Heart left ventricle (tissue), 13 donors: ENCODE measurements around the gene BARX1.

Experiments
- POLR2A ChIP-seq, 2 donors: fragments of 450-650 bp; IDR thresholded peaks; one replicate each; pipeline ENCODE4 v1.6.1; 2017; ENCODE audit warnings: antibody characterized with exemption in 2 of 2, mild to moderate bottlenecking in 2 of 2, moderate library complexity in 2 of 2
- TF ChIP-seq, protein P1 (sequence below), 12 donors: fragments of 200-600 bp; sonication (generic) in 4 of 12; IDR thresholded peaks; one replicate each; pipeline versions ENCODE4 v1.5.0 to v1.8.0; 2018 to 2022; ENCODE audit warnings: antibody characterized with exemption in 12 of 12, mild to moderate bottlenecking in 5 of 12
- donor health status: ischemic (EF 13 %, LVEDD 7.1; RV severe dilation, severe dysfunction).
- donor health status: DM: no; HTN: yes; CAD: no.
- donor health status: DM: no; HTN: no; CAD: no.
- donor health status: ischemic (EF 25% LVEDD 6.9; RV normal size, moderate dysfunction).
- donor health status: ischemic (EF 25% LVEDD 5.7; RV mildly dilated, moderate dysfunction).
- donor health status: ischemic (EF 35%, LVEDD 5.7; RV mildly dilated, moderate dysfunction).
- donor health status: nonischemic (EF 11% LVEDD 7.7; RV severe dilation, severe dysfunction).
- donor health status: DM: yes; HTN: yes; CAD: no.
- donor health status: PGD.
- donor health status: ischemic (EF 29% LVEDD 5.4; RV normal size, mild dysfunction).
- donor health status: nonischemic (EF 23%, LVEDD 6.1; RV moderate dilation, normal function).

DNA sequence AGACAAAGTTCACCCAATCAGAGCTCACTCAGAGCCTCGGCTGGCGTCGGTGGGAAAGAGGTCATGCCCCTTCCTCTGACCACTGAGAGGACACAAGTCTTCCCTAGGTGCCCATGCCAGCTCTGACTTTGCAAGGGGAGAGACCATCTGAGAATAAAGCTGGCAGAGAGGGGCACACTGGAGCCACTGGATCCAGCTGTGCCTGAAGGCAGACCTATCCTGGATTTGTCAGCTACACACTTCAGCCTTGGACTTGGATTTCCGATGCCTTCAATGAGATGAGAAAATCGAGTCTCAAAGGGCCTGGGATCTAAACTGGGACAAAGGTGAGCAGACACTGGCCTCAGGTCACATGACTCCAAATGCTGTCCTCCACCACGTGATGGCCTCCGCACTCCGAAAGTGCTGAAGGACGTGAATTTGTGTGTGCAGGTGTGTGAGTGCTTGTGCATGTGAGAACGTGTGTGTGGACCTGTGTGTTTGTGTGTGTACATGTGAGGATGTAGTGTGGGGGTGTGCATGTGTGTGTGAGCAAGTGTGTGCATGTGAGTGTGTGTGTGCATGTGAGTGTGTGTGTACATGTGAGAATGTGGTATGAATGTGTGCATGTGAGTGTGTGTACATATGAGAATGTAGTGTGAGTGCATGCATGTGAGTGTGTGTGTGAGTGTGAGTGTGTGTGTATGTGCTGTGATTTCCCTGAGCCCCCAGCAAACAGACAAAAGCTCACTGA, 37.9 kb downstream of the BARX1 start:
- TF ChIP-seq, protein P1, sequence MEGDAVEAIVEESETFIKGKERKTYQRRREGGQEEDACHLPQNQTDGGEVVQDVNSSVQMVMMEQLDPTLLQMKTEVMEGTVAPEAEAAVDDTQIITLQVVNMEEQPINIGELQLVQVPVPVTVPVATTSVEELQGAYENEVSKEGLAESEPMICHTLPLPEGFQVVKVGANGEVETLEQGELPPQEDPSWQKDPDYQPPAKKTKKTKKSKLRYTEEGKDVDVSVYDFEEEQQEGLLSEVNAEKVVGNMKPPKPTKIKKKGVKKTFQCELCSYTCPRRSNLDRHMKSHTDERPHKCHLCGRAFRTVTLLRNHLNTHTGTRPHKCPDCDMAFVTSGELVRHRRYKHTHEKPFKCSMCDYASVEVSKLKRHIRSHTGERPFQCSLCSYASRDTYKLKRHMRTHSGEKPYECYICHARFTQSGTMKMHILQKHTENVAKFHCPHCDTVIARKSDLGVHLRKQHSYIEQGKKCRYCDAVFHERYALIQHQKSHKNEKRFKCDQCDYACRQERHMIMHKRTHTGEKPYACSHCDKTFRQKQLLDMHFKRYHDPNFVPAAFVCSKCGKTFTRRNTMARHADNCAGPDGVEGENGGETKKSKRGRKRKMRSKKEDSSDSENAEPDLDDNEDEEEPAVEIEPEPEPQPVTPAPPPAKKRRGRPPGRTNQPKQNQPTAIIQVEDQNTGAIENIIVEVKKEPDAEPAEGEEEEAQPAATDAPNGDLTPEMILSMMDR (IDR thresholded peaks at IDR 0.05) = no peak
- TF ChIP-seq POLR2A (IDR thresholded peaks at IDR 0.05) = no peak
